WI38 (cell line): ENCODE measurements around the gene FBXW12.
"Not testable (repeated sequence)": the region's sequence is repeated elsewhere in the genome, so short reads cannot be mapped to it uniquely, and the experiment has no call there.

ENCODE experiments used
- H3K4me3 ChIP-seq: 2 replicates; pipeline ENCODE4 v1.5.1; 2011; ENCODE audit warnings: low read depth, mild to moderate bottlenecking, control low read depth, low read length
- TF ChIP-seq, protein P1 (sequence below): IDR thresholded peaks from 2 replicates; pipeline ENCODE4 v1.5.1; 2012; ENCODE audit warnings: low read depth, mild to moderate bottlenecking, control low read depth, low read length

FBXW12 gene

GRCh38 chr3:48400824-48401433 is 28.9 kb downstream of the FBXW12 start:
- TF ChIP-seq, protein P1, sequence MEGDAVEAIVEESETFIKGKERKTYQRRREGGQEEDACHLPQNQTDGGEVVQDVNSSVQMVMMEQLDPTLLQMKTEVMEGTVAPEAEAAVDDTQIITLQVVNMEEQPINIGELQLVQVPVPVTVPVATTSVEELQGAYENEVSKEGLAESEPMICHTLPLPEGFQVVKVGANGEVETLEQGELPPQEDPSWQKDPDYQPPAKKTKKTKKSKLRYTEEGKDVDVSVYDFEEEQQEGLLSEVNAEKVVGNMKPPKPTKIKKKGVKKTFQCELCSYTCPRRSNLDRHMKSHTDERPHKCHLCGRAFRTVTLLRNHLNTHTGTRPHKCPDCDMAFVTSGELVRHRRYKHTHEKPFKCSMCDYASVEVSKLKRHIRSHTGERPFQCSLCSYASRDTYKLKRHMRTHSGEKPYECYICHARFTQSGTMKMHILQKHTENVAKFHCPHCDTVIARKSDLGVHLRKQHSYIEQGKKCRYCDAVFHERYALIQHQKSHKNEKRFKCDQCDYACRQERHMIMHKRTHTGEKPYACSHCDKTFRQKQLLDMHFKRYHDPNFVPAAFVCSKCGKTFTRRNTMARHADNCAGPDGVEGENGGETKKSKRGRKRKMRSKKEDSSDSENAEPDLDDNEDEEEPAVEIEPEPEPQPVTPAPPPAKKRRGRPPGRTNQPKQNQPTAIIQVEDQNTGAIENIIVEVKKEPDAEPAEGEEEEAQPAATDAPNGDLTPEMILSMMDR: peak; percentile 64
- H3K4me3 ChIP-seq: no peak overlapping the region

- H3K4me3 ChIP-seq: not testable (repeated sequence)
Measured at GRCh38 chr3:48401434-48401901, 29.4 kb downstream of the FBXW12 start.

- no peak overlapping the region for H3K4me3 ChIP-seq
- TF ChIP-seq, protein P1: no peak
Measured at GRCh38 chr3:48402281-48402732, 30.3 kb downstream of the FBXW12 start.

DNA sequence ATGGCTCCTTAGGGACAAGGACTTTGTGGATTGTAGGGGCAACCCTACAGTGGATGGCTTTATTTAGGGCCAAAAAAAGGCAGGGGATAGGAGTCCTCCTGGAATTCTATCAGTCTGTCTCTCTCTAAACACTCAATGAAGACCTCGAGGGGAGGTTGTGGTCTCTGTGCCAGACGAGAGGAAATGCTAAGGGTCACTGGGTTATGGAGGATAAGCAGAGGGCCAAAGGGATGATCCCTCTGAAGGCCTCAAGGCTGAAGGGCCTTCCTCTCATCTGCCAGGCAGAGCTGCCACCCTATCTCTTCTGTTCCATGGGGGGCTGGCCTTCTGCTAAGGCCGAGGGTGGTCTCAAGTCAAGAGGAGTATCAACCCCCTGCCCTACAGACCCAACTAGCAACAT is 30.9 kb downstream of the FBXW12 start:
- TF ChIP-seq, protein P1: no peak
- no peak overlapping the region for H3K4me3 ChIP-seq

DNA sequence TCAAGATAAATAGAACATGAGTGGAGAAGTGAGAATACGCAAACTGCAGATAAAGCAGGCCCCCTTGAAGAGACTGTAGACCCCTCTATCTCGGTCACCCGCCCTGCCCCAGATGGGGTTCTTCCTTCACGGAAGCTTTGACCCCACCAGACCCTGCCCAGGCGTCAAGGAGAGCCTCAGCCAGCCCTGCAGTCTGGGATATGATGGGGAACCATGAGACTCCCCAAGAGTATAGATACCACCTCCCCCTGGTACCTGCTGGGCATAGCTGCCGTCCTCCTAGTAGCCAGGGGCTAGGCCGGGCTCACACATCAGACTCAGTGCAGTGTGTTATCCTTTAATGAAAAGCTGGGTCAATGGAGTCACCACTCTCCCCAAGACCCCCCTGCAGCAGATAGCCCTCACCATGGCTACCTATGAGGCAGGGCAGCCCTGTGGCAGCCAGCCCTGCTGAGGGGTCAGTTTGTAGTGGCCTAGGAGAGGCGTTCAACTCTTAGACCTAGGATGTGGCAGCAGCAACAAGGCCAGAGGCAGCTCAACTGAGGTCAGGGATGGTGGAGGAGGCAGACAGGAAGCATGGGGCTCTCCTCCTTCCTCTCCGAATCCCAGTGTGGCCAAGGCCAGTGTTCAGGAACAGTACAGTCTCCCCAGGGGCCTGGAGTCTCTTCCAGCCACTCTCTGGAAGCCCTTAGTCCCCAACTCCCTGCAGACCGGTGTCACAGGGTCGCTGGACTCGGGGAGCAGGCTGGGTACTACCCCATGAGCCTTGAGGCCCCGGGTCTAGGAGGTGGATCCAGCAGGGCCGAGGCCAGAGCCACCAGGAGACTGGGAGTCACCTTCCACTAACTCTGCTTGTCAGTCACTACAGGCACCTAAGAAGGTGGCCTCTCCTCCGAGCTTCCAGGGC is 31.8 kb downstream of the FBXW12 start:
- TF ChIP-seq, protein P1: no peak
- no peak overlapping the region for H3K4me3 ChIP-seq

DNA sequence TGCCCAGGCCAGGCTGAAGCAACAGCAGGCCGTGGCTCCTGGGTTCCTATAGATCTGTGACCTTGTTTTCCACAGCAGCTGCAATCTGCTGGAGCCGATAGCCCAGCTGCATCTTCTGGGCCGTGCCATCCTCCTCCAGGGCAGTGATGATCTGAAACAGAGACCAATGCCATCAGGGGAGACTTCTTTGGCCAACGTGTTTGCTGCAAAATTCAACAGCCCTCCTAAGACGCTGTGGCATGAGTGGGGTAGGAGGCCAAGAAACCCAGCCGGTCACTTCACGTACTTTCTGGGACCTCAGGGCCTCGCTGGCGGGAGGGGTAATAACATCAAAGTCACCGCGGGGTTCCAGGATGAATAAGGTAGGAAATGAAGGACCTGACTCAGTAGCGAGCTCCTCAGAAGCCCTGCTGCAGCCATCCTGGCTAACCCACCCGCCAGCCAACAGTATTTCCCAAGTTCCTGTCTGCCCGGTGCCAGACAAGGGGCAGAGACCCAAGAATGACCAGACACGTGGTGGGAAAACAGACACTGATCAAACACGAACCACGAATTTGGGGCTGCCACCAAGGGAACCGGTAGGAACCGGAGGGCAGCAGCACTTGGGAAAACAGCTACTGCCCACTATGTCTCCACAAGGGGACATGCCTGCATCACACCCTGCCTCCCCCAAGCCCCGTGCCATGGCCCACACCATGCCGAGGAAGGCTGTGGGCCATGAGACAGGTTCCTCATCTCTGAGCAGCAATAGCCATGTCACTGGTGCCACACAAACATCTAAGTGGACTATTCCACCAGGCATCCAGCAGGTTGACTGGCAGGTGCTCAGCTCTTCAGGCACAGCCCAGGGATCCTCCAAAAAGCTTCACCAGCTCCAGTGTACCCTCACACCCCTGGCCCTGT is 32.7 kb downstream of the FBXW12 start:
- TF ChIP-seq, protein P1: no peak
- H3K4me3 ChIP-seq: no peak overlapping the region

DNA sequence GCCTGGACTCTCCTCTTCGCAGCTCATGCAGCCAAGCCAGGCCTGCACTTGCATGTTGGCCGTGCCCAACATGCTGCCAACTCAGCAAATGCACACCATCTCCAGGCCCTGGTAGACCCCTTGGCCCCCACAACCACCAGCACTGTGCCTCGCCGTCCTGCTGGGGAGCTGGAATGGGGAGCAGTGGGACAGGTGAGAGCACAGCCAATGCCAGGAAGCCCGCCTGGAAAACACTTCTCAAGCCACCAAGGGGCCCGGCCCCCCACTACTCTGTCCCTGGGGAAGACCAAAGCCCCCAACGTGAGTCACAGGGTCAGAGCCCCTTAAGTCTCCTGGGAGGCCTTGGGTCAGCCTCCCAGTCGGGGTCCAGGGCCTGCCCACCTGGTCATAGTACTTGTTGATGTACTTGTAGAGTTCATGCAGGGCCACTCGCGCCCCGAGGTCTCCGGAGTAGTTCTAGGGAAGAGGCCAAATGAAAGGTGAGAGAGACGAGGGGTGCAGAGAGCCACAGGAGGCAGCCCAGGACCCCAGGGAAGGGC is 33.4 kb downstream of the FBXW12 start:
- TF ChIP-seq, protein P1: no peak
- no peak overlapping the region for H3K4me3 ChIP-seq
